Measurements from ENCODE around the gene DTNB.
A peak's percentile ranks its signal among the peaks of the same experiment; 100 is the strongest.

Gene DTNB

GRCh38 chr2:25420820-25421237 lies 252.5 kb downstream of the DTNB start:
- H4K20me1 ChIP-seq (ENCODE audit: insufficient read depth, low read length) = no peaks in the 10 kb centered on the region
- H3K27me3 ChIP-seq (ENCODE audit: low read depth, low read length) = no peaks in the 10 kb centered on the region
- peaks cover 89% of the 10 kb centered on the region for H3K4me1 ChIP-seq (ENCODE audit: low read length)
- no peaks in the 10 kb centered on the region for H3K79me2 ChIP-seq (ENCODE audit: low read length)
- H3K36me3 ChIP-seq (replicated peaks; ENCODE audit: low read depth, low read length) = peaks cover 3% of the 10 kb centered on the region
- H3K9me3 ChIP-seq (ENCODE audit: insufficient read depth, low read length) = no peaks in the 10 kb centered on the region
- peak overlapping the region; percentile 94 for H3K27ac ChIP-seq (ENCODE audit: low read length)
- peak overlapping the region; percentile 84 for H3K4me2 ChIP-seq (ENCODE audit: low read length)
- peak overlapping the region; percentile 70 for H3K4me3 ChIP-seq (ENCODE audit: low read length)
- no peak overlapping the region for H2AFZ ChIP-seq (ENCODE audit: low read depth, low read length)
- TF ChIP-seq, protein P1, sequence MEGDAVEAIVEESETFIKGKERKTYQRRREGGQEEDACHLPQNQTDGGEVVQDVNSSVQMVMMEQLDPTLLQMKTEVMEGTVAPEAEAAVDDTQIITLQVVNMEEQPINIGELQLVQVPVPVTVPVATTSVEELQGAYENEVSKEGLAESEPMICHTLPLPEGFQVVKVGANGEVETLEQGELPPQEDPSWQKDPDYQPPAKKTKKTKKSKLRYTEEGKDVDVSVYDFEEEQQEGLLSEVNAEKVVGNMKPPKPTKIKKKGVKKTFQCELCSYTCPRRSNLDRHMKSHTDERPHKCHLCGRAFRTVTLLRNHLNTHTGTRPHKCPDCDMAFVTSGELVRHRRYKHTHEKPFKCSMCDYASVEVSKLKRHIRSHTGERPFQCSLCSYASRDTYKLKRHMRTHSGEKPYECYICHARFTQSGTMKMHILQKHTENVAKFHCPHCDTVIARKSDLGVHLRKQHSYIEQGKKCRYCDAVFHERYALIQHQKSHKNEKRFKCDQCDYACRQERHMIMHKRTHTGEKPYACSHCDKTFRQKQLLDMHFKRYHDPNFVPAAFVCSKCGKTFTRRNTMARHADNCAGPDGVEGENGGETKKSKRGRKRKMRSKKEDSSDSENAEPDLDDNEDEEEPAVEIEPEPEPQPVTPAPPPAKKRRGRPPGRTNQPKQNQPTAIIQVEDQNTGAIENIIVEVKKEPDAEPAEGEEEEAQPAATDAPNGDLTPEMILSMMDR (IDR thresholded peaks at IDR 0.05; ENCODE audit: low read depth, low read length) = no peak
- TF ChIP-seq EZH2phosphoT487 (IDR thresholded peaks at IDR 0.05; ENCODE audit: low read depth) = no peak
- H3K9ac ChIP-seq (ENCODE audit: low read length) = peak overlapping the region; percentile 78

- Histone ChIP-seq H3K27me3 (ENCODE audit: low read depth, low read length) (no peaks in the 10 kb centered on the region), H3K9ac (ENCODE audit: low read length) (peak overlapping the region; percentile 82), H2AFZ (ENCODE audit: low read depth, low read length) (no peak overlapping the region), H3K4me1 (ENCODE audit: low read length) (peaks cover 78% of the 10 kb centered on the region), H3K27ac (ENCODE audit: low read length) (peak overlapping the region; percentile 94), H3K9me3 (ENCODE audit: insufficient read depth, low read length) (no peaks in the 10 kb centered on the region), H4K20me1 (ENCODE audit: insufficient read depth, low read length) (no peaks in the 10 kb centered on the region), H3K4me3 (ENCODE audit: low read length) (peak overlapping the region; percentile 70), H3K79me2 (ENCODE audit: low read length) (no peaks in the 10 kb centered on the region), H3K4me2 (ENCODE audit: low read length) (peak overlapping the region; percentile 84), H3K36me3 (replicated peaks; ENCODE audit: low read depth, low read length) (no peaks in the 10 kb centered on the region)
- TF ChIP-seq, protein P1 (IDR thresholded peaks at IDR 0.05; ENCODE audit: low read depth, low read length) = no peak
- TF ChIP-seq EZH2phosphoT487 (IDR thresholded peaks at IDR 0.05; ENCODE audit: low read depth) = no peak
Observed at GRCh38 chr2:25419678-25420242, 253.6 kb downstream of the DTNB start.

GRCh38 chr2:25418944-25419677 lies 254.3 kb downstream of the DTNB start:
- Histone ChIP-seq H3K27ac (ENCODE audit: low read length) (peak overlapping the region; percentile 94), H3K27me3 (ENCODE audit: low read depth, low read length) (no peaks in the 10 kb centered on the region), H3K36me3 (replicated peaks; ENCODE audit: low read depth, low read length) (no peaks in the 10 kb centered on the region), H3K9ac (ENCODE audit: low read length) (peak overlapping the region; percentile 82), H2AFZ (ENCODE audit: low read depth, low read length) (no peak overlapping the region), H3K9me3 (ENCODE audit: insufficient read depth, low read length) (no peaks in the 10 kb centered on the region), H3K4me1 (ENCODE audit: low read length) (peaks cover 72% of the 10 kb centered on the region), H4K20me1 (ENCODE audit: insufficient read depth, low read length) (no peaks in the 10 kb centered on the region), H3K4me3 (ENCODE audit: low read length) (peak overlapping the region; percentile 60), H3K79me2 (ENCODE audit: low read length) (no peaks in the 10 kb centered on the region), H3K4me2 (ENCODE audit: low read length) (peak overlapping the region; percentile 80)
- TF ChIP-seq, protein P1 (IDR thresholded peaks at IDR 0.05; ENCODE audit: low read depth, low read length) = no peak
- TF ChIP-seq EZH2phosphoT487 (IDR thresholded peaks at IDR 0.05; ENCODE audit: low read depth) = no peak

DNA sequence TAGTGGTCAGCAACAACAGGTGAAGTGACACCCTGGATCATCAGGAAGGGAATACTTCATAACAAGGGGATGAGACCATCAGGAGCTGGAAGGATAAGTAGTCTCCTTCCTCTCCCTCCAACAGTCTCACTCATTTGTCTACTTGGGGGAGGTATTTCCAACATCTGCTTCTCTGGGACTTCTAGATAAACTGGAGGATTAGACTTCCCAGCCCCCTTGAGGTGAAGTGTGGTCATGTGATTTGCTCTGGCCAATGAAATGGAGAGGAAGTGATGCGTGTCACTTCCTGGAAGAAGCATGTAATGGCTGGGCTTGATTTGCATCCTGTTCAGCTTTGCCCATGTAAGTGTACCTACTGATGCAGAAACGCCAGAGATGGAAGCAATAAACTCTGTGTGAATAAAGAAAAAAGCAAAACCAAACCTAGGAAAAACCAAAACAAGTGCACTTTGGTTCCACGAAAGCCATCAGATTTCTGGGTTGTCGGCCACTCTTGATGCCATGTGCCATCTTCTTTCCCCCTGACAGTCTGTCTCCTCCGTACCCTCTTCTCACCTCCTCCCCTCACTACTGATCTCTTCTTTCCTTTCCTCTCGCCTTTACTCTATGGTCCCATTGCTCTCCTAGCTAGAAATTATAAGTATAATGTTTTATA lies 255.5 kb downstream of the DTNB start:
- peak overlapping the region; percentile 82 for H3K9ac ChIP-seq (ENCODE audit: low read length)
- H2AFZ ChIP-seq (ENCODE audit: low read depth, low read length) = no peak overlapping the region
- H3K27me3 ChIP-seq (ENCODE audit: low read depth, low read length) = no peaks in the 10 kb centered on the region
- H4K20me1 ChIP-seq (ENCODE audit: insufficient read depth, low read length) = no peaks in the 10 kb centered on the region
- H3K79me2 ChIP-seq (ENCODE audit: low read length) = no peaks in the 10 kb centered on the region
- peak overlapping the region; percentile 33 for H3K4me3 ChIP-seq (ENCODE audit: low read length)
- H3K9me3 ChIP-seq (ENCODE audit: insufficient read depth, low read length) = no peaks in the 10 kb centered on the region
- peaks cover 59% of the 10 kb centered on the region for H3K4me1 ChIP-seq (ENCODE audit: low read length)
- H3K4me2 ChIP-seq (ENCODE audit: low read length) = peak overlapping the region; percentile 80
- TF ChIP-seq EZH2phosphoT487 (IDR thresholded peaks at IDR 0.05; ENCODE audit: low read depth) = no peak
- TF ChIP-seq, protein P1 (IDR thresholded peaks at IDR 0.05; ENCODE audit: low read depth, low read length) = no peak
- H3K36me3 ChIP-seq (replicated peaks; ENCODE audit: low read depth, low read length) = no peaks in the 10 kb centered on the region
- H3K27ac ChIP-seq (ENCODE audit: low read length) = peak overlapping the region; percentile 94
